Measurements from ENCODE around the gene GP5. TPM values are rescaled to one million over a fixed set of nuclear protein-coding genes. Genes with fewer than 3 reads are reported as not detected.

GP5 gene
- total RNA-seq, 1 experiment from 2014 or later: not detected

DNA sequence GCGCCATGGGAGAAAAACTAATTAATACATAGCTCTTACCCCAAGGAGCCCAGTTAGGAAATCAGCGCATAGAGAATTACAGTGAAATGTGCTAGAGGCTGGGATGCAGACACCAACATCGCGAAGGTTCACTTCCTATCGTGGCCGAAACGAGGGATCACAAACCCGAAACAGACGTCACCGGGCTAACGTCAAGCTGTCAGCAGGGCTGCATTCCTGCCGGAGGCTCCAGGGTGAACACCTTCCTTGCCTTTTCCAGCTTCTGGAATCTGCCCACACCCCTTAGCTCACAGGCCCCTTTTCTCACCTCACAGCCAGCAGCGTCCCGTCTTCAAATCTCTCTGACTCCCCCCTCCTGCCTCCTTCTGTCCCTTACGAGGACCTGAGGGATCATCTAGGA is 13.0 kb downstream of the GP5 start:
- Histone ChIP-seq H3K27ac (ENCODE audit: insufficient read length, low read depth, low read length) (no peak overlapping the region), H3K4me1 (ENCODE audit: insufficient read depth, low read length) (no peaks in the 10 kb centered on the region), H4K8ac (replicated peaks; ENCODE audit: insufficient read length, low read depth, low read length) (no peak overlapping the region), H3K27me3 (ENCODE audit: insufficient read depth, low read length) (no peaks in the 10 kb centered on the region), H3K4ac (ENCODE audit: low read depth, low read length) (no peak overlapping the region), H3K9me3 (ENCODE audit: control insufficient read depth, low read depth, low read length) (no peaks in the 10 kb centered on the region), H2BK5ac (ENCODE audit: insufficient read length, low read length) (no peak overlapping the region), H4K20me1 (ENCODE audit: control insufficient read depth, insufficient read depth, insufficient read length) (no peaks in the 10 kb centered on the region), H4K5ac (ENCODE audit: insufficient read length, low read depth, low read length) (no peak overlapping the region), H3T11ph (ENCODE audit: low read length) (no peak overlapping the region), H2BK120ac (ENCODE audit: low read depth, low read length, poor library complexity, severe bottlenecking) (no peak overlapping the region), H3K18ac (ENCODE audit: insufficient read length, low read depth, low read length) (no peak overlapping the region), H2AFZ (ENCODE audit: low read length) (no peak overlapping the region), H2AK5ac (ENCODE audit: insufficient read length, low read length) (no peak overlapping the region), H3K56ac (ENCODE audit: insufficient read length, low read depth, low read length) (no peak overlapping the region), H2BK15ac (ENCODE audit: low read depth, low read length) (no peak overlapping the region), H3K79me1 (ENCODE audit: insufficient read depth, low read depth, low read length, poor library complexity, severe bottlenecking) (no peaks in the 10 kb centered on the region), H3K23ac (ENCODE audit: insufficient read length, low read depth, low read length) (no peak overlapping the region), H4K91ac (ENCODE audit: insufficient read length, low read depth, low read length) (no peak overlapping the region), H3K14ac (ENCODE audit: insufficient read depth, low read length) (no peak overlapping the region), H3K79me2 (ENCODE audit: insufficient read depth, low read length) (no peaks in the 10 kb centered on the region), H3K23me2 (ENCODE audit: insufficient read length, low read depth, low read length, poor library complexity, severe bottlenecking) (no peaks in the 10 kb centered on the region), H3K9ac (ENCODE audit: extremely low read depth, insufficient read length, low read length) (no peak overlapping the region), H2BK20ac (ENCODE audit: low read depth, low read length, poor library complexity, severe bottlenecking) (no peak overlapping the region), H2BK12ac (ENCODE audit: insufficient read length, low read depth, low read length) (no peak overlapping the region), H3K4me2 (ENCODE audit: insufficient read depth, insufficient read length, low read length) (no peak overlapping the region)
- Mint-ChIP-seq H3K4me1 (peaks cover 28 to 41% of the 10 kb centered on the region in 2 experiments), H3K27ac (peak overlapping the region in 2 of 3 experiments; percentile 55 to 60; a peak in 1 of 7 replicates), H3K36me3 (ENCODE audit: insufficient read depth in 1 of 3, low read depth in 3 of 3) (peaks cover 0 to 8% (median 0%) of the 10 kb centered on the region in 3 experiments; a peak in 4 of 7 replicates), H3K4me3 (no peak overlapping the region), H3K9me3 (peaks cover 4 to 6% of the 10 kb centered on the region in 2 experiments), H3K27me3 (ENCODE audit: low read depth) (peaks cover 4% of the 10 kb centered on the region; the same call in 1 of the 2 replicates)
- TF ChIP-seq, protein P1, sequence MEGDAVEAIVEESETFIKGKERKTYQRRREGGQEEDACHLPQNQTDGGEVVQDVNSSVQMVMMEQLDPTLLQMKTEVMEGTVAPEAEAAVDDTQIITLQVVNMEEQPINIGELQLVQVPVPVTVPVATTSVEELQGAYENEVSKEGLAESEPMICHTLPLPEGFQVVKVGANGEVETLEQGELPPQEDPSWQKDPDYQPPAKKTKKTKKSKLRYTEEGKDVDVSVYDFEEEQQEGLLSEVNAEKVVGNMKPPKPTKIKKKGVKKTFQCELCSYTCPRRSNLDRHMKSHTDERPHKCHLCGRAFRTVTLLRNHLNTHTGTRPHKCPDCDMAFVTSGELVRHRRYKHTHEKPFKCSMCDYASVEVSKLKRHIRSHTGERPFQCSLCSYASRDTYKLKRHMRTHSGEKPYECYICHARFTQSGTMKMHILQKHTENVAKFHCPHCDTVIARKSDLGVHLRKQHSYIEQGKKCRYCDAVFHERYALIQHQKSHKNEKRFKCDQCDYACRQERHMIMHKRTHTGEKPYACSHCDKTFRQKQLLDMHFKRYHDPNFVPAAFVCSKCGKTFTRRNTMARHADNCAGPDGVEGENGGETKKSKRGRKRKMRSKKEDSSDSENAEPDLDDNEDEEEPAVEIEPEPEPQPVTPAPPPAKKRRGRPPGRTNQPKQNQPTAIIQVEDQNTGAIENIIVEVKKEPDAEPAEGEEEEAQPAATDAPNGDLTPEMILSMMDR (conservative IDR thresholded peaks at IDR 0.05): no peak
- WGBS (ENCODE audit: extremely low coverage, insufficient read length, low lambda C conversion rate): no CpG with 5 or more reads among the region's 15 CpGs
- no peak for DNase-seq

Measured in H9 (cell line).